ENCODE measurements around the gene DDA1. TPM values are rescaled to one million over a fixed set of nuclear protein-coding genes. Genes with fewer than 3 reads are reported as not detected.

The DDA1 gene
- total and polyA plus RNA-seq, 9 of the 15 experiments (the other 6 are each of a cell fraction or from before 2014, with no cell fraction given): 1.4 to 83.8 (median 33.8) TPM

DNA sequence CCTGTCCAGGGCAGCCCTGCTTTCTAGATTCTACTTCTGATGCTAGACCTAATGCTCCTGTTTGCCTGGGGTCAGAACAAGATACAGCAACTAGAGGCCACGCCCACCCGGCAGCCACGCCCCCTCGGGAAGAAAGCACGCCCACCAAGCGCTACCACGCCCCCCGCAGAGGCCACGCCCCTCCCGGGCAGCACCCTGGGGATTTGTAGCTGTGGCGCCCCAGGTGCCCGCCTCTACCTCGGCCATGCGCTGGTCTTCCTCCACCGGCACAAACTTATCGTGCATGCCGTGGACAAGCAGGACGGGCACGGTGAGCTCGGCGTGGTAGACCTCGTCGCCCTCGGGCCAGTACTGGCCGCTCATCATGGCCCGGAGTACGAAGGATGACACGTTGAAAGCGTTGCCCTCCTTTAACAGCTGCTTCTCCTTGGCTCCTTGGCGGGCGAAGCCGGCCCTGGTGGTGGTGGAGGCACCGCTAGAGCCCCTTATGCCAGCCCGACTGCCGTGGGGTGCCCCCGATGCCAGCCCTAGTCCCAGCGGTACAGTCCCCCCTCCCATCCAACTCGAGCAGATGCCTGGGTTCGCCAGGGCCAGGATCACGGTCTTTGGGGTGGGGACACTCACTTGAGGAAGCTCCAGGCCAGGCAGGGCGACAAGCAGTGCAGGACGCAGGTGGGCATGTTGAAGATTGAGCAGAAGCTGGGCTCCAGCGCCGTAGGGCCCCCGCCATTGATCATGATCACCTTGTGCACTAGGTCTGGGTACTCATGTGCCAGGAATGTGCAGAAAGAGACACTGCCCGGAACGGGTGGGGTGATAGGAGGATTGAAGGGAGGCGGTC is 15.1 kb upstream of the DDA1 start (continued):
- TF ChIP-seq SP1 (CRISPR knock-in tag; IDR thresholded peaks at IDR 0.05): peak; percentile 89
- TF ChIP-seq SIN3B (IDR thresholded peaks at IDR 0.05; ENCODE audit: low read depth): no peak
- no peak for TF ChIP-seq CREBBP (IDR thresholded peaks at IDR 0.05; ENCODE audit: low read depth, low read length)
- no peak for TF ChIP-seq GATAD2B (IDR thresholded peaks at IDR 0.05; ENCODE audit: borderline replicate concordance)
- TF ChIP-seq CBFB (CRISPR knock-in tag; IDR thresholded peaks at IDR 0.05): 0 out of 2 replicates have a peak, but pooled peaks have one; percentile 64
- TF ChIP-seq, protein P1, sequence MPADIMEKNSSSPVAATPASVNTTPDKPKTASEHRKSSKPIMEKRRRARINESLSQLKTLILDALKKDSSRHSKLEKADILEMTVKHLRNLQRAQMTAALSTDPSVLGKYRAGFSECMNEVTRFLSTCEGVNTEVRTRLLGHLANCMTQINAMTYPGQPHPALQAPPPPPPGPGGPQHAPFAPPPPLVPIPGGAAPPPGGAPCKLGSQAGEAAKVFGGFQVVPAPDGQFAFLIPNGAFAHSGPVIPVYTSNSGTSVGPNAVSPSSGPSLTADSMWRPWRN (IDR thresholded peaks at IDR 0.05; ENCODE audit: low read depth): no peak
- TF ChIP-seq SAP30 (IDR thresholded peaks at IDR 0.05; ENCODE audit: borderline replicate concordance, insufficient read depth, low read depth, low read length, poor library complexity, severe bottlenecking): no peak
- no peak for TF ChIP-seq HOXB6 (CRISPR knock-in tag; IDR thresholded peaks at IDR 0.05; ENCODE audit: borderline replicate concordance)
- TF ChIP-seq, protein P2, sequence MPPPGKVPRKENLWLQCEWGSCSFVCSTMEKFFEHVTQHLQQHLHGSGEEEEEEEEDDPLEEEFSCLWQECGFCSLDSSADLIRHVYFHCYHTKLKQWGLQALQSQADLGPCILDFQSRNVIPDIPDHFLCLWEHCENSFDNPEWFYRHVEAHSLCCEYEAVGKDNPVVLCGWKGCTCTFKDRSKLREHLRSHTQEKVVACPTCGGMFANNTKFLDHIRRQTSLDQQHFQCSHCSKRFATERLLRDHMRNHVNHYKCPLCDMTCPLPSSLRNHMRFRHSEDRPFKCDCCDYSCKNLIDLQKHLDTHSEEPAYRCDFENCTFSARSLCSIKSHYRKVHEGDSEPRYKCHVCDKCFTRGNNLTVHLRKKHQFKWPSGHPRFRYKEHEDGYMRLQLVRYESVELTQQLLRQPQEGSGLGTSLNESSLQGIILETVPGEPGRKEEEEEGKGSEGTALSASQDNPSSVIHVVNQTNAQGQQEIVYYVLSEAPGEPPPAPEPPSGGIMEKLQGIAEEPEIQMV (tag; conservative IDR thresholded peaks at IDR 0.05; ENCODE audit: low read depth): no peak
- no peak for TF ChIP-seq KDM2B (CRISPR knock-in tag; IDR thresholded peaks at IDR 0.05)
- TF ChIP-seq SRF (CRISPR knock-in tag; IDR thresholded peaks at IDR 0.05): 0 out of 4 replicates have a peak, but pooled peaks of 1 of the 2 experiments have one; percentile 17
- TF ChIP-seq TFAM (CRISPR knock-in tag; conservative IDR thresholded peaks at IDR 0.05): no peak
- no peak for TF ChIP-seq HIVEP1 (CRISPR knock-in tag; IDR thresholded peaks at IDR 0.05)
- TF ChIP-seq NR2C2 (CRISPR knock-in tag; IDR thresholded peaks at IDR 0.05): no peak
- no peak for TF ChIP-seq NR2C2 (tag; IDR thresholded peaks at IDR 0.05)
- no peak for TF ChIP-seq NCOA1 (IDR thresholded peaks at IDR 0.05; ENCODE audit: low read depth)
- peak; percentile 66 for TF ChIP-seq RBFOX2 (IDR thresholded peaks at IDR 0.05; ENCODE audit: low read depth, low read length)
- TF ChIP-seq, protein P3, sequence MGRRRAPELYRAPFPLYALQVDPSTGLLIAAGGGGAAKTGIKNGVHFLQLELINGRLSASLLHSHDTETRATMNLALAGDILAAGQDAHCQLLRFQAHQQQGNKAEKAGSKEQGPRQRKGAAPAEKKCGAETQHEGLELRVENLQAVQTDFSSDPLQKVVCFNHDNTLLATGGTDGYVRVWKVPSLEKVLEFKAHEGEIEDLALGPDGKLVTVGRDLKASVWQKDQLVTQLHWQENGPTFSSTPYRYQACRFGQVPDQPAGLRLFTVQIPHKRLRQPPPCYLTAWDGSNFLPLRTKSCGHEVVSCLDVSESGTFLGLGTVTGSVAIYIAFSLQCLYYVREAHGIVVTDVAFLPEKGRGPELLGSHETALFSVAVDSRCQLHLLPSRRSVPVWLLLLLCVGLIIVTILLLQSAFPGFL (CRISPR knock-in tag; IDR thresholded peaks at IDR 0.05): no peak
- TF ChIP-seq, protein P4, sequence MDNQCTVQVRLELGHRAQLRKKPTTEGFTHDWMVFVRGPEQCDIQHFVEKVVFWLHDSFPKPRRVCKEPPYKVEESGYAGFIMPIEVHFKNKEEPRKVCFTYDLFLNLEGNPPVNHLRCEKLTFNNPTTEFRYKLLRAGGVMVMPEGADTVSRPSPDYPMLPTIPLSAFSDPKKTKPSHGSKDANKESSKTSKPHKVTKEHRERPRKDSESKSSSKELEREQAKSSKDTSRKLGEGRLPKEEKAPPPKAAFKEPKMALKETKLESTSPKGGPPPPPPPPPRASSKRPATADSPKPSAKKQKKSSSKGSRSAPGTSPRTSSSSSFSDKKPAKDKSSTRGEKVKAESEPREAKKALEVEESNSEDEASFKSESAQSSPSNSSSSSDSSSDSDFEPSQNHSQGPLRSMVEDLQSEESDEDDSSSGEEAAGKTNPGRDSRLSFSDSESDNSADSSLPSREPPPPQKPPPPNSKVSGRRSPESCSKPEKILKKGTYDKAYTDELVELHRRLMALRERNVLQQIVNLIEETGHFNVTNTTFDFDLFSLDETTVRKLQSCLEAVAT (IDR thresholded peaks at IDR 0.05): no peak
- no peak for TF ChIP-seq NCOA6 (IDR thresholded peaks at IDR 0.05)
- TF ChIP-seq ZNF445 (CRISPR knock-in tag; IDR thresholded peaks at IDR 0.05; ENCODE audit: low read depth): no peak

Data from K562 (cell line).